MG63 (cell line): ENCODE measurements around the gene CBLB. TPM values are rescaled to one million over a fixed set of nuclear protein-coding genes. Genes with fewer than 3 reads are reported as not detected.

Experiments used
- DNase-seq: peaks from one replicate; pipeline ENCODE4 v3.0.0-alpha.2; 2020
- H3K27me3 ChIP-seq: fragments of 250-450 bp; sonication (Bioruptor Pico); 2 replicates; pipeline ENCODE4 v1.5.1; 2020; ENCODE audit warnings: mild to moderate bottlenecking, moderate library complexity
- H3K36me3 ChIP-seq: fragments of 250-450 bp; sonication (Bioruptor Pico); 2 replicates; pipeline ENCODE4 v1.5.1; 2020; ENCODE audit warnings: mild to moderate bottlenecking, moderate library complexity
- H3K4me3 ChIP-seq: fragments of 250-450 bp; sonication (Bioruptor Pico); 2 replicates; pipeline ENCODE4 v1.5.1; 2020; ENCODE audit warnings: mild to moderate bottlenecking, moderate library complexity
- H3K9me3 ChIP-seq: fragments of 250-450 bp; sonication (Bioruptor Pico); 2 replicates; pipeline ENCODE4 v1.5.1; 2020; ENCODE audit warnings: mild to moderate bottlenecking, moderate library complexity
- total RNA-seq: library from RNA; depleted of rRNA; stranded (reverse); fragments of >200 nt; shearing (Covaris generic); gene quantifications from 2 replicates; pipeline ENCODE4 v1.2.3, GENCODE V29; 2014; ENCODE audit warnings: low replicate concordance

CBLB gene
- total RNA-seq, 1 experiment from 2014 or later, result 2.9 TPM

DNA sequence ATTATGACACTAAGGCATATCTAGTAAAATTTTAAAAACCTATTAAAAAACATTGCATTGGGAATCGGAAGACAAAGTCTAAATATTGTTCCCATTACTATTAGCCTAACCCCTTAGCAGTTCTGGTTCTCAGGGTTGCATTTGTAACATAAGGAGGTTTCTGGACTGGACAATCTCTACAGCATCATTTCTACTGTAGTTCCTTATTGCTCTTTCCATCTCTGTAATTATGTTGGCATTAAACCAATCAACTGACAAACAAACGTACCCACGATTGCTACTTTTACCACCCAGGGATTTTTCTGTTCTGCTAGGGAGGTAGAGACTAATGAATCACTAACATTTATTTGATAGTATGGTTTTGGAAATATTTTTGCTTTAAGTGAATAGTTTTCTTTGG lies 190.8 kb downstream of the CBLB start:
- Histone ChIP-seq H3K4me3 (no peak overlapping the region), H3K36me3 (peaks cover 6% of the 10 kb centered on the region), H3K9me3 (no peaks in the 10 kb centered on the region), H3K27me3 (no peaks in the 10 kb centered on the region)
- no peak for DNase-seq

DNA sequence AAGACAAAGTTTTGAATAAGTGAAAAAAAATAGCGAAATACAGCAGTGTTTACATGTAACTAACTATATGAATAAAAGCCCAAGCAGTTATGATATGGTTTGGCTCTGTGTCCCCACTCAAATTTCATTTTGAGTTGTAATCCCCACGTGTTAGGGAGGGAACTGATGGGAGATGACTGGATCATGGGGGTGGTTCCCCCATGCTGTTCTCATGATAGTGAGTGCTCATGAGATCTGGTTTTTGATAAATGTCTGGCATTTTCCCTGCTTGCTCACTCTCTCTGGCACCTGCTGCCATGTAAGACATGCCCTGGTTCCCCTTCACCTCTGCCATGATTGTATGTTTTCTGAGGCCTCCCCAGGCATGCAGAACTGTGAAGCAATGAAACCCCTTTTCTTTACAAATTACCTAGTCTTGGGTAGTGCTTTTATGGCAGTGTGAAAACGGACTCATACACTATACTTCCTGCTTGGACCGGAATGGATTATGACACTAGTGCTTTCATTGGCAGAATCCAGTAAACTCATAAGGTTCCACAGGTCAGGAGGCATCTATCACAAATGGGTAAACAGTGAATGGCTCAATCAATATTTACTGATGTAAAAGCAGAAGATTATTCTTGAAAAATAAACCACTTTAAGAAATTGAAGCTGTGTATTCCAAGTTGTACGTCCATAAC lies 192.1 kb downstream of the CBLB start:
- no peak for DNase-seq
- no peaks in the 10 kb centered on the region for H3K9me3 ChIP-seq
- no peak overlapping the region for H3K4me3 ChIP-seq
- H3K27me3 ChIP-seq, result no peaks in the 10 kb centered on the region
- H3K36me3 ChIP-seq, result peaks cover 6% of the 10 kb centered on the region

DNA sequence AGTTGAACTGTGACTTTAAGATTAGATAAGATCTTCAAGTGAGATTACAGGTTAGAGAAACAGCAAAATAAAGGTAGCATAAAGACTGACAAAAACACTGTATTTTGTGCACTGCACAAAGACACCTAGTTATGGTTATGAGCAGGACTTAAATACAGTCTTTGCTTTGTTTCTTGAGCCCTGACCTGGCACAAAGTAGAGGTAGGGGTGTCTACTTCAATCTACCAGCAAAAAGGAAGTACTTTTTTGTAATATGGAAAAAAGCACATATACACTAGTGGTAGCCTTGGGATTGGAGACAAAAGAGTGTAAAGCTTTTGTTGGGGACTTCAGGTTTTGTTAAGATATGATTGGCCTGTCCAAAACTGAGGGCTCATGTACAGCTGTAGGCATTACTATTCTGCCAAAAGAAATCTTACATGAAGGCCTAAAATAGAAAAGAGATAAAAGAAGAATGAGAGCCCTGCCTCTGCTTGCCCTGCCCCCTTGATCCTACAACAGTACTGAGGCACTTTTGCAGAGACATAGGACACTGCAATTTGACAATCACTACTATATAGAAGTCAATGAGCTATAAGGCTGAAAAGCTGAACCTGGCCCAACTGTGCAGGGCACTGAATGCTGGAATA lies 194.3 kb downstream of the CBLB start:
- no peaks in the 10 kb centered on the region for H3K27me3 ChIP-seq
- no peak for DNase-seq
- H3K4me3 ChIP-seq, result no peak overlapping the region
- H3K36me3 ChIP-seq, result peaks cover 6% of the 10 kb centered on the region
- no peaks in the 10 kb centered on the region for H3K9me3 ChIP-seq

DNA sequence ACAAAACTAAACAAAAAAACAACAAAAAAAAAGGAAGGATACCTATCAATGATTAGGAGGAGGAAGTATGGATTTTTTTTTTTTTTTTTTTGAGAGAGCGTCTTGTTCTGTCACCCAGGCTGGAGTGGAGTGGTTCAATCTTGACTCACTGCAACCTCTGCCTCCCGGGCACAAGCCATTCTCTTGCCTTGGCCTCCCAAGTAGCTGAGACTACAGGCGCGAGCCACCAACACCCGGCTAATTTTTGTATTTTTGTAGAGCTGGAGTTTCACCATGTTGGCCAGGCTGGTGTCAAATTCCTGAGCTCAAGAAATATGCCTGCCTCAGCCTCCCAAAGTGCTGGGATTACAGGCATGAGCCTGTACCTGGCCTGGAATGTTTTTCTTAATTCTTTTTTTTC lies 195.8 kb downstream of the CBLB start:
- H3K36me3 ChIP-seq, result peaks cover 2% of the 10 kb centered on the region
- DNase-seq, result no peak

DNA sequence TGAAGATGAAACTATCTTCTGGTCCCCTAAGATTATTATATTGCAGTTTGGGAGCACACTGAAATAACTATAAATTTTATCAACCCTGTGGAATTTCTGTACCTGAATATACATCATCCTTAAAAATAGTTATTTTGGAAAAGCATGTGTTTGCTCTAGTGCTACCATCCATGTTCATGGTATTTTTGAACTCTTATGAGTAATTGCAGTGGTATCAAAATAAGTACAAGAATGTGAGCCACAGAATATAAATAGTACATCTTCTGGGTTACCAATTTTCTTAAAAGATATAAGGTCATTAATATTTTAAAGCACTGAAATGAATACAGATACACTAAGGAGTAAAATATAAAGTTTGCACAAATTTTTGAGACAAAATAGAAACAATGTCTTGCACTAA lies 206.5 kb downstream of the CBLB start:
- H3K36me3 ChIP-seq, result no peaks in the 10 kb centered on the region; the same call in 1 of the 2 replicates
- no peaks in the 10 kb centered on the region for H3K9me3 ChIP-seq
- no peaks in the 10 kb centered on the region for H3K27me3 ChIP-seq
- no peak overlapping the region for H3K4me3 ChIP-seq
- DNase-seq, result no peak

More for the DNA sequence above, 195.8 kb downstream of the CBLB start:
- no peak overlapping the region for H3K4me3 ChIP-seq
- no peaks in the 10 kb centered on the region for H3K27me3 ChIP-seq
- no peaks in the 10 kb centered on the region for H3K9me3 ChIP-seq

DNA sequence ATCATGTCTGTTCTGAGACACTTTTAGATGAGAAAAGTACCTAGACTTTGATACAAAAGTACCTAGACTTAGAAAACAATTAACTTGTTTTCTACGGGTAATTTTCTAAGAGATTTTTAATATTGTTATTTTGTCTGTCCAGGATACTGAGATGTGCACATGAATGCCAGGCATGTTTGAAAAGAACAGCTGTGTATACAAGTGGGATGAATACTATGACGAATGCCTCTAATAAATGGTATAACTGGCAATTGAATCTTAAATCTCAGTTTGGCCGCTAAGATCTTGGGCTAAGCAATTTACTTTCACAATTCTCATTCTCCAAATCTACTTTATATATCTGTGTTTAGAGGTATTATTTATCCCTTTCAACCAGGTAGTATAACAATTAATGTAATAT lies 207.4 kb downstream of the CBLB start:
- Histone ChIP-seq H3K4me3 (no peak overlapping the region), H3K9me3 (no peaks in the 10 kb centered on the region), H3K27me3 (no peaks in the 10 kb centered on the region), H3K36me3 (no peaks in the 10 kb centered on the region; the same call in 1 of the 2 replicates)
- no peak for DNase-seq

DNA sequence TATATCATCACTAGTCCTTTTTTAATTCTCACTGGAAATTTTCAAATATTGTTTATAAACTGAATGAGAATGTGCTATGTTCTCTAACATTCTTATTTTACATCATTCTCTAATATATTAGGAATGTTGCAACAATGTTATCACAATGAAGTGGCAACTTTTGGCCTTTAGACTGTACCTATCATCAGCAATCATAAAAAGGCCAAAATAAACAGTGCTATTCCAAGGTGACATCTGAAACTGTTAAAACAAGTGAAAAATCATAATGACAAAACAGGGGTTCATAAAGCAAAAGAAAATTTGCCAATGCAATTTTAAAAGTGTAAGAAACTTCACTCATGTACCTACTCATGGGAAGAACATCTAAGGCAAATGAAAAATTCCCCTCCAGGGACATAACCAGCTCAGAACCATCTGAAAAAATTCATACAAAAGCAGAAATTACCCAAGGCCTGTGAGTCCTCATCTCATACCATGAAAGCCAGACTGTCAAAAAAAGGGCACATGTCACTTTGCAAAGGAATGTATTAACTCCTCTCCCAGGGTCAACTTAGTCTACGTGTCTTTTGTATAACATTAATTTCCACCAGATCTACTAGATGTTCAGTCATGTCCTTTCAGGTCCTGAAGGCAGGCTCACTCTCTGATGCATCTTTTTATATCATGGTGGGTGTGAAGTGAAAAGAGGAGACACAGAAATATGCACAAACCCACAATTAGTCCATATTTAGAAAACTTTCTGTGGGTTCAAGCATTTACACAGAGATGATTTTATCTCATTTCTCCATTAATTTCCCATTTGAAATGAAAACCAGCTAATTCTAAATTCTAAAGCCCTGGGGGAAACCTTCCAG lies 211.9 kb downstream of the CBLB start:
- no peaks in the 10 kb centered on the region for H3K9me3 ChIP-seq
- no peak overlapping the region for H3K4me3 ChIP-seq
- DNase-seq, result no peak
- H3K27me3 ChIP-seq, result no peaks in the 10 kb centered on the region
- H3K36me3 ChIP-seq, result no peaks in the 10 kb centered on the region

DNA sequence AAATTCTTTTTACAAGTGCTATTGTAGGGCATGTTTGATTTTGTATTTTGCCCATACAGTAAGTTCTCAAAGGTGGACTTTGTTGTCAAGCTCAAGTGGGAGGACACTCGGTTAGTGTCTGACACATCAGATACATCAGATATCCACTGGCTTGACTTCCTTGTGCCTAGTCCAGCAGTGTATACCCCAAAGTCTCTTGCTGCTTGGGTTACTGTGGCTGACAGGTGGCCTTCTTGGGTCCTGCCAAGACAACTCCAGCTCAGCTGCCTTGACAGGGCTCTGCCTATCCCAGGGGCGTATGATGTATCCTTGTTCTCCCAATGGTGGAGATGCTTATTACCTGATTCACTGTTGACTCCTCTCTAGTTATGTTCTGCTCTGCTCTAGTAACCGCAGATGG lies 214.9 kb downstream of the CBLB start:
- no peaks in the 10 kb centered on the region for H3K9me3 ChIP-seq
- H3K27me3 ChIP-seq, result no peaks in the 10 kb centered on the region
- no peak overlapping the region for H3K4me3 ChIP-seq
- DNase-seq, result no peak
- no peaks in the 10 kb centered on the region for H3K36me3 ChIP-seq

DNA sequence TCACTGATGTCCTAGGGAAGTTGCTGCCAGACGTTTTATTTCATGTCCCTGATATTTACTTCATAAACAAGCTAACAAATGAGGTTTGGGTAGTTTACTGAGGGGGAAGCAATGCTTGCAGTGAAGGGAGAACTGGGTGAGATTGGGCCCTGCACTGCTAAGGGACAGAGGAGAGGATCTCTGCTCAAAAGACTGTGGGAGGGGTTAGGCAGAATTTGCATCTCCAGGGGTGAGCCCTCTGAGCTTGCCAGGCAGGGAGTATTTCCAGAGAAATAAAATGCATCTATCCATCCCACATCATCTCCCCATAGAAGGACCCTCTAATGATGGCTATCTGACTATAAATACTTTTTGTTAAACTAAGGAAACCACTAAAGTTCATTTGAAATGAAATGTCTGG lies 215.6 kb downstream of the CBLB start:
- Histone ChIP-seq H3K36me3 (no peaks in the 10 kb centered on the region), H3K4me3 (no peak overlapping the region), H3K27me3 (no peaks in the 10 kb centered on the region), H3K9me3 (no peaks in the 10 kb centered on the region)
- no peak for DNase-seq

DNA sequence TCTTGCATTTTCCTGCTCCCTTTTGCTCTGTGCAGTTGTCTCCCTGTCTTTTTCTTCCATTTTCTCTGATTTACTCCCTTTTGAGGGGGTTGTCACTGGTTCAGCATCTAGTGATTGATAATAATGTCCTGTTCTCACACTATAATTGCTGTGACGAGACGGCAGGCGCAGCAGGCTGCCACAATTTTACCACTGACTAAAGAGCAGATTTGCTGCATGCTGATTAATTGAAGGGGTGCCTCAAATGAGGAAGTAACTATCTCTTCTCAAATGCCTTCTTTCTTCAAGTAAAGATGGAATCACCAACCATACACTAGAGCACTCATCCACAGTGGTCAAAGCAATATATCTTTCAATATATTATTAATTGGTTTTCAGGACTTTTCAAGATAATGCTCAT lies 219.3 kb downstream of the CBLB start:
- DNase-seq, result no peak
- H3K9me3 ChIP-seq, result no peaks in the 10 kb centered on the region
- H3K27me3 ChIP-seq, result no peaks in the 10 kb centered on the region
- H3K4me3 ChIP-seq, result no peak overlapping the region
- H3K36me3 ChIP-seq, result no peaks in the 10 kb centered on the region

DNA sequence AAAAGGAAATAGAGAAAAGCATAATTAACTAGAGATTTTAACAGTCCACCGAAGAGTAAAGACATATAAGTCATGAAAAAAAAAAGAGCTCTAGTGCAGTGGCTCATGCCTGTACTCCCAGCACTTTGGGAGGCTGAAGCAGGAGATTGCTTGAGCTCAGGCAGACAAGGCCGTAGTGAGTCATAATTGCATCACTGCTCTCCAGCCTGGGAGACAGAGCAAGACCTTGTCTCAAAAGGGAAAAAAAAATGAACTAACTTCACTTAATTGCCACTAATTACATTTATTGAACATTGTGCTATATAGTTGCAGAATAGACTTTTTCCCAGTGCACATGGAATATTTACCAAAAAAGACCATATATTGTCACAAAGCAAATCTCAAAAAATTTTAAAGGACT lies 221.8 kb downstream of the CBLB start:
- H3K36me3 ChIP-seq, result no peaks in the 10 kb centered on the region
- DNase-seq, result peak; percentile 88
- no peaks in the 10 kb centered on the region for H3K27me3 ChIP-seq
- no peaks in the 10 kb centered on the region for H3K9me3 ChIP-seq
- H3K4me3 ChIP-seq, result no peak overlapping the region

DNA sequence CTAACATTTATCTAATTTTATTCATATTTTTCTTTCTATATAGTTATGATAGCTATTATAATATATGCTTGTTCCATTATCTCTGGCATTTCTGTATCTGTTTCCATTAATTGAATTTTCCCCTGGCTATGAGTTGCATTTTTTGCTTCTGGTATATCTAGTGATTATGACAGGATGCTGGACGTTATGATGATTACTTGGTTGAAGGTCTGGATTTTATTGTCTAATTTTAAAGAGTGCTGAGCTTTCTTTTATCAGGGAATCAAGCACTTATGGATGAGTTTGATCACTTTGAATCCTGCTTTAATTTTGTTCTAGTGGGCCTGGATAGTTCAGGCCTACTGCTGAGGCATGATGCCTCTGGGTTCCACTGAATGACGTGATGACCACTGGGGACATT lies 229.7 kb downstream of the CBLB start:
- no peak for DNase-seq
- H3K36me3 ChIP-seq, result no peaks in the 10 kb centered on the region

DNA sequence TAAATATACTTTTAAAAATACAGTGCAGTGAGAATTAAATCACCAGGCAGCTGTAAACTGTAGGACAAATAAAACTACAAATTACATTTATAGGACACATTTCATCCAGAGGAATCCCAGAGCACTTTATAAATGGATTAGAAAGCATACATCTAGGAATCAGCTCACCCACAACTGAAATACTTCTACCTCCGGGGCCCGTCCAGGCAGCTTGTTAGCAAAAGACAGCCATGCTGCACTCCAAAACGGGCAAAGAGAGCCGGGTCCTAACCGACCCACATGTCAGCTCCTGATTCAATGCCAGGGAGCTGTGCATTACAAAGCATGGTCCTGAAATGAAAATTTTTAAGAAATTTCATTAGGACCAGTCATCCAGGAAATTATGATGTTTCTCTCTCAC lies 234.1 kb downstream of the CBLB start:
- no peak for DNase-seq
- H3K27me3 ChIP-seq, result no peaks in the 10 kb centered on the region
- H3K36me3 ChIP-seq, result no peaks in the 10 kb centered on the region
- H3K9me3 ChIP-seq, result no peaks in the 10 kb centered on the region
- no peak overlapping the region for H3K4me3 ChIP-seq

More for the DNA sequence above, 229.7 kb downstream of the CBLB start:
- Histone ChIP-seq H3K27me3 (no peaks in the 10 kb centered on the region), H3K4me3 (no peak overlapping the region), H3K9me3 (no peaks in the 10 kb centered on the region)

DNA sequence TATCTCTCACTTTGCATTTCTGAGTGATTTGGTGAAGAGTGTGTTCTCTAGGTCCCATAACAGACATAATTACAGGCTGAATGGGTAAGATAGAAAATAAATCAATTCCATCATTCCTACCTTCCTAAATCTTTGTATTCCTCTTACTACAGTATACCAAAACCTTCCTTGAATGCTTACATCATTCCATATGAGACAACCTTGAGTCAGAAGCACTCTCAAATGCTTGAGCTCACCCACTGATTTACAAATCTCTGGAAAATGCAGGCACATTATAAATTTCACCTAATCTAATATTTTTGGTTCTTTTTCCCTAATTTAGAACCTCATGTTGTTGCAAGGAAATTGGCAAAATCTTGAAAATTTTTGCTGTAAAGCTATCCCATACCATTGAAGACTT lies 239.1 kb downstream of the CBLB start:
- Histone ChIP-seq H3K9me3 (no peaks in the 10 kb centered on the region), H3K4me3 (no peak overlapping the region), H3K36me3 (no peaks in the 10 kb centered on the region), H3K27me3 (no peaks in the 10 kb centered on the region)
- DNase-seq, result no peak

DNA sequence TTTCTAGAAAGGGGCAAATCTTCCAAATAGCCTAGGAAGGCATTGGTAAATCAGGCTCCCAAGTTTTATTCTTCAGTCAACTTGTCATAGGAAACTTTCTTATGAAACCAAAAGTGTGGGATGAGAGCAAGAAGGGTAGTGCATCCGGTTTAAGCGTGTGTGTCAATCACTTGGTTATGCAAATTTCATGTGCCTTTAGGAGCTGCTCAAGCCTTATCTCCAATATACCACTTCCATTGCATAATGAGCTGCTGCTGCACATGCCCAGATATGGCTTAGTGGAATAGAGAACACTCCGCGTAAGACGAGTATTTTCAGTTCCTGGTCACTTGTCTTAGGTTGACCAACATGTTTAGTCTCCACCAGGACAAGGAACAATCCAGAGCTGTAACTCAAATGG lies 242.1 kb downstream of the CBLB start:
- DNase-seq, result no peak
- Histone ChIP-seq H3K9me3 (no peaks in the 10 kb centered on the region), H3K27me3 (no peaks in the 10 kb centered on the region), H3K4me3 (no peak overlapping the region), H3K36me3 (no peaks in the 10 kb centered on the region)

DNA sequence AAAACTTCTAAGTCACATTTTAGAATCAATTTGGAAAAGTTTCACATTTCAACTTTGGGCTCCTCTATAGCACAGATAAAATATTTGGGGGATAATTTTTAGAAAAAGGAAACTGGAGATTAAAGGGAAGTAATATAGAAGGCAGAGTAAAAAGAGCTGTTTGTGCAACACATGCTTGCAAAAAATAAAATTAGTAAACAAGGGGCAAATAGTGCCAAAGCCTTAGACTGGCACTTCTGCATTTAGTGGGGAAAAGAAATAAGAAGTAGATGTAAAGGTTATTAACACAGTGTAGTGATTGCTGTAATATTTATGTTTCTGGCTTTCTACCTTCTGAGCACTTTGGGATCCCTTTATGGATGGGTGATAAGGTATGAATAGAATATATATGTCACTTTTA lies 246.6 kb downstream of the CBLB start:
- Histone ChIP-seq H3K36me3 (no peaks in the 10 kb centered on the region), H3K27me3 (no peaks in the 10 kb centered on the region), H3K9me3 (no peaks in the 10 kb centered on the region), H3K4me3 (no peak overlapping the region)
- DNase-seq, result no peak

DNA sequence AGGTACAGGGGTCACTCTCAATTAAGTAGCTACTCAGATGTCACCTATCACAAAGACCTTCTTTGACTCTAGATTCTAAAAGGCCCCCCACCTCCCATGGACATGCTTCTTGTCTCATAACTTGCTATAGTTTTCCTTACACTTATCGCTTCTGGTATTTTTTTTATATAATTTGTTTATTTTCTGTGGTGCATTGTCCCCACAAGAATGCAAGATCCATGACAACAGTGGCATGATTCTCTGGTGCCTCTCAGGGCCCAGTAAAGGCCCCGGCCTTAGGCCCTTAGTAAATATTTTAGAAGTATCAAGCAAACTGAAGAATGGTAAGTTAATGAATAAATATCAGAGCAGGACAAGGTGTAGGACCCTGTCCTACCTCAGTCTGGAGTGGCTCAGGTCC lies 248.6 kb downstream of the CBLB start:
- H3K9me3 ChIP-seq, result no peaks in the 10 kb centered on the region
- H3K27me3 ChIP-seq, result no peaks in the 10 kb centered on the region
- no peak for DNase-seq
- H3K36me3 ChIP-seq, result no peaks in the 10 kb centered on the region
- no peak overlapping the region for H3K4me3 ChIP-seq
